ENCODE measurements around the gene RAPGEF2. TPM values are rescaled to one million over a fixed set of nuclear protein-coding genes. Genes with fewer than 3 reads are reported as not detected.

RAPGEF2 gene
- total RNA-seq, 1 experiment from 2014 or later = 17.6 TPM

DNA sequence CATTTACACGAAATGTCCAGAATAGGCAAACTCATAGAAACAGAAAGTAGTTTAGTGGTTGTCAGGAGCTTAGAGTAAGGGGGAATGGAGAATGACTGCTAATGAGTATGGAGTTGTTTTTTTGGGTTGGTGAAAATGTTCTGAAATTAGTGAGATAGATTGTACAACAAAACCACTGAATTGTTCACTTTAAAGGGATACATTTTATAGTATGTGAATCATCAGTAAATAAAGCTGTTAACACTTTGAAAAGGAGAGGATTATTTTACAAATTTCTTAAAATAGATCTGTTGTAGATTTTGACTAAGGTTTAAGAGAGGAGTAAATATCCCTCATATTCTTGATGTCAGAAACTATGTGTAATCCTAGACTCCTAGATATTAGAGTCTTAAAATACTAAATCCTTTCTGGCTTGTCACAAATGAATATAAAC is 82.7 kb downstream of the RAPGEF2 start:
- intact Hi-C loops (cut with micrococcal nuclease; ENCODE audit: unreplicated experiment) = no loop called here
- Histone ChIP-seq H3K4me1 (ENCODE audit: control insufficient read depth, insufficient read depth, low read length) (no peaks in the 10 kb centered on the region), H3K9me3 (ENCODE audit: control insufficient read depth, insufficient read depth, low read depth, low read length) (no peaks in the 10 kb centered on the region), H3K36me3 (ENCODE audit: control insufficient read depth, insufficient read depth, low read length) (no peaks in the 10 kb centered on the region), H3K27me3 (ENCODE audit: control insufficient read depth, insufficient read depth, low read length) (no peaks in the 10 kb centered on the region), H3K4me3 (ENCODE audit: low read depth in 2 of 2, low read length in 2 of 2) (no peak overlapping the region), H3K27ac (ENCODE audit: low read length) (no peak overlapping the region)
- DNase-seq (ENCODE audit: low read depth, low spot score) = no peak
- no peak for TF ChIP-seq POLR2AphosphoS5 (IDR thresholded peaks at IDR 0.05; ENCODE audit: low read depth, low read length)
- no peak for TF ChIP-seq TCF7L2 (IDR thresholded peaks at IDR 0.05; ENCODE audit: low read depth, low read length)
- TF ChIP-seq CTCF (IDR thresholded peaks at IDR 0.05) = no peak
- TF ChIP-seq, protein P1, sequence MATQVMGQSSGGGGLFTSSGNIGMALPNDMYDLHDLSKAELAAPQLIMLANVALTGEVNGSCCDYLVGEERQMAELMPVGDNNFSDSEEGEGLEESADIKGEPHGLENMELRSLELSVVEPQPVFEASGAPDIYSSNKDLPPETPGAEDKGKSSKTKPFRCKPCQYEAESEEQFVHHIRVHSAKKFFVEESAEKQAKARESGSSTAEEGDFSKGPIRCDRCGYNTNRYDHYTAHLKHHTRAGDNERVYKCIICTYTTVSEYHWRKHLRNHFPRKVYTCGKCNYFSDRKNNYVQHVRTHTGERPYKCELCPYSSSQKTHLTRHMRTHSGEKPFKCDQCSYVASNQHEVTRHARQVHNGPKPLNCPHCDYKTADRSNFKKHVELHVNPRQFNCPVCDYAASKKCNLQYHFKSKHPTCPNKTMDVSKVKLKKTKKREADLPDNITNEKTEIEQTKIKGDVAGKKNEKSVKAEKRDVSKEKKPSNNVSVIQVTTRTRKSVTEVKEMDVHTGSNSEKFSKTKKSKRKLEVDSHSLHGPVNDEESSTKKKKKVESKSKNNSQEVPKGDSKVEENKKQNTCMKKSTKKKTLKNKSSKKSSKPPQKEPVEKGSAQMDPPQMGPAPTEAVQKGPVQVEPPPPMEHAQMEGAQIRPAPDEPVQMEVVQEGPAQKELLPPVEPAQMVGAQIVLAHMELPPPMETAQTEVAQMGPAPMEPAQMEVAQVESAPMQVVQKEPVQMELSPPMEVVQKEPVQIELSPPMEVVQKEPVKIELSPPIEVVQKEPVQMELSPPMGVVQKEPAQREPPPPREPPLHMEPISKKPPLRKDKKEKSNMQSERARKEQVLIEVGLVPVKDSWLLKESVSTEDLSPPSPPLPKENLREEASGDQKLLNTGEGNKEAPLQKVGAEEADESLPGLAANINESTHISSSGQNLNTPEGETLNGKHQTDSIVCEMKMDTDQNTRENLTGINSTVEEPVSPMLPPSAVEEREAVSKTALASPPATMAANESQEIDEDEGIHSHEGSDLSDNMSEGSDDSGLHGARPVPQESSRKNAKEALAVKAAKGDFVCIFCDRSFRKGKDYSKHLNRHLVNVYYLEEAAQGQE (IDR thresholded peaks at IDR 0.05; ENCODE audit: insufficient read depth in 1 of 2, low read depth in 2 of 2, low read length in 1 of 2) = no peak
- TF ChIP-seq SIN3A (IDR thresholded peaks at IDR 0.05; ENCODE audit: borderline replicate concordance, insufficient read depth, low read depth, low read length) = no peak
- in situ Hi-C loops (cut with HindIII; ENCODE audit: low pct_unique_long_range_greater_than_20kb, low sequenced_read_pairs) = no loop called here
- CTCF ChIA-PET = no interaction called here
- POLR2A ChIA-PET = interaction anchor here (0.6 kb wide), 1 partner anchor 29 kb away, joined by 10 read pairs; no protein-coding TSS in a partner anchor
- BruUV-seq (replicated peaks) = no TSS peak
- ATAC-seq = no peak

DNA sequence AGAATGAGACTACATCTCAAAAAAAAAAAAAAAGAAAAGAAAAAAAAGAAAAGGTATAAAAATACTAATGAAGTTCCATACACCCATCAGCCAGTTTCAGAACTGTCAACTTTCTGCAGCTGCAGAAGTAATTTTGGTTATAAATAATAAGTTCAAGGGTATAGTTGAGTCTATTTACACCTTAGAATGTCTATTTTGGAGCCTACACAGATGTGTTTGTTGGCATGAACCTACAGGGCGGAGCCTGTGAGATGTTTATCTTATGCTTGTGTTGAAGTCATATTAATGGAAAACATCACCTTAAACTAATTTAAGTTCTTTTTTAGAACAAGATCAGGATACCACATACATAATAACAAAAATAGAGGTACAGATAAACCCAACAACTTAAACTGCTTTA is 85.8 kb downstream of the RAPGEF2 start:
- ATAC-seq = no peak
- ChIA-PET CTCF (no interaction called here), POLR2A (no interaction called here)
- TF ChIP-seq SIN3A (IDR thresholded peaks at IDR 0.05; ENCODE audit: borderline replicate concordance, insufficient read depth, low read depth, low read length) (no peak), CTCF (IDR thresholded peaks at IDR 0.05) (no peak), POLR2AphosphoS5 (IDR thresholded peaks at IDR 0.05; ENCODE audit: low read depth, low read length) (no peak), TCF7L2 (IDR thresholded peaks at IDR 0.05; ENCODE audit: low read depth, low read length) (no peak)
- TF ChIP-seq, protein P1 (IDR thresholded peaks at IDR 0.05; ENCODE audit: insufficient read depth in 1 of 2, low read depth in 2 of 2, low read length in 1 of 2) = no peak
- in situ Hi-C loops (cut with HindIII; ENCODE audit: low pct_unique_long_range_greater_than_20kb, low sequenced_read_pairs) = no loop called here
- Histone ChIP-seq H3K36me3 (ENCODE audit: control insufficient read depth, insufficient read depth, low read length) (no peaks in the 10 kb centered on the region), H3K27ac (ENCODE audit: low read length) (no peak overlapping the region), H3K9me3 (ENCODE audit: control insufficient read depth, insufficient read depth, low read depth, low read length) (no peaks in the 10 kb centered on the region), H3K27me3 (ENCODE audit: control insufficient read depth, insufficient read depth, low read length) (no peaks in the 10 kb centered on the region), H3K4me1 (ENCODE audit: control insufficient read depth, insufficient read depth, low read length) (no peaks in the 10 kb centered on the region), H3K4me3 (ENCODE audit: low read depth in 2 of 2, low read length in 2 of 2) (no peak overlapping the region)
- intact Hi-C loops (cut with micrococcal nuclease; ENCODE audit: unreplicated experiment) = no loop called here
- BruUV-seq (replicated peaks) = no TSS peak
- DNase-seq (ENCODE audit: low read depth, low spot score) = no peak

All from Panc1 (cell line).